MCF 10A (cell line): ENCODE data around the gene RNASE12. TPM values are rescaled to one million over a fixed set of nuclear protein-coding genes. Genes with fewer than 3 reads are reported as not detected.
"Not testable (repeated sequence)": the region's sequence is repeated elsewhere in the genome, so short reads cannot be mapped to it uniquely, and the experiment has no call there.

Experiments used
- BruUV-seq: library from RNA; stranded (reverse); fragments of 400-500 nt; replicated peaks from 2 replicates; lab custom pipeline; 2021; lab: Mats Ljungman, UMichigan
- CTCF ChIA-PET: fragments of 300-600 bp; sonication (Branson Sonifier 250); formaldehyde crosslinking; extraction: SDS; loops from one replicate; lab custom pipeline; 2021; ENCODE audit warnings: antibody characterized with exemption, inconsistent platforms; lab: Yijun Ruan, JAX
- POLR2A ChIA-PET: fragments of 300-600, 350-650 bp; sonication (Branson Sonifier 250); formaldehyde crosslinking; extraction: SDS; loops from one replicate; lab custom pipeline; 2020; ENCODE audit warnings: antibody characterized with exemption, inconsistent platforms; lab: Yijun Ruan, JAX
- DNase-seq: peaks from one replicate; pipeline ENCODE4 v3.0.0-alpha.2; 2018; ENCODE audit not compliant: unreplicated experiment
- H3K27ac Mint-ChIP-seq: one replicate; pipeline ENCODE4 v1.8.0; 2022; ENCODE audit warnings: mild to moderate bottlenecking, low read depth, mixed read lengths; ENCODE audit not compliant: unreplicated experiment
- H3K27me3 Mint-ChIP-seq: one replicate; pipeline ENCODE4 v1.8.0; 2022; ENCODE audit warnings: mixed read lengths; ENCODE audit not compliant: insufficient read depth, unreplicated experiment
- H3K36me3 Mint-ChIP-seq: one replicate; pipeline ENCODE4 v1.8.0; 2022; ENCODE audit warnings: mild to moderate bottlenecking, moderate library complexity, mixed read lengths; ENCODE audit not compliant: insufficient read depth, unreplicated experiment
- H3K4me1 Mint-ChIP-seq: one replicate; pipeline ENCODE4 v1.8.0; 2022; ENCODE audit warnings: mixed read lengths; ENCODE audit not compliant: insufficient read depth, unreplicated experiment
- H3K4me3 Mint-ChIP-seq: one replicate; pipeline ENCODE4 v1.8.0; 2022; ENCODE audit warnings: mild to moderate bottlenecking, moderate library complexity, mixed read lengths; ENCODE audit not compliant: unreplicated experiment
- H3K9me3 Mint-ChIP-seq: one replicate; pipeline ENCODE4 v1.8.0; 2022; ENCODE audit warnings: mixed read lengths; ENCODE audit not compliant: unreplicated experiment
- intact Hi-C: fragments of 100-400 bp; cut with micrococcal nuclease; formaldehyde crosslinking; loops from 2 replicates; pipeline ENCODE4 v1.14.1; 2022
- total RNA-seq: library from RNA; stranded (reverse); gene quantifications from 2 replicates; pipeline ENCODE4 v1.2.3, GENCODE V29; 2022
- TF ChIP-seq, protein P1 (sequence below): fragments of 200-600 bp; IDR thresholded peaks from one replicate; pipeline ENCODE4 v1.8.0; 2022; ENCODE audit warnings: antibody characterized with exemption, mild to moderate bottlenecking; ENCODE audit not compliant: unreplicated experiment

Gene RNASE12
- total RNA-seq, 1 experiment from 2014 or later, result not detected

DNA sequence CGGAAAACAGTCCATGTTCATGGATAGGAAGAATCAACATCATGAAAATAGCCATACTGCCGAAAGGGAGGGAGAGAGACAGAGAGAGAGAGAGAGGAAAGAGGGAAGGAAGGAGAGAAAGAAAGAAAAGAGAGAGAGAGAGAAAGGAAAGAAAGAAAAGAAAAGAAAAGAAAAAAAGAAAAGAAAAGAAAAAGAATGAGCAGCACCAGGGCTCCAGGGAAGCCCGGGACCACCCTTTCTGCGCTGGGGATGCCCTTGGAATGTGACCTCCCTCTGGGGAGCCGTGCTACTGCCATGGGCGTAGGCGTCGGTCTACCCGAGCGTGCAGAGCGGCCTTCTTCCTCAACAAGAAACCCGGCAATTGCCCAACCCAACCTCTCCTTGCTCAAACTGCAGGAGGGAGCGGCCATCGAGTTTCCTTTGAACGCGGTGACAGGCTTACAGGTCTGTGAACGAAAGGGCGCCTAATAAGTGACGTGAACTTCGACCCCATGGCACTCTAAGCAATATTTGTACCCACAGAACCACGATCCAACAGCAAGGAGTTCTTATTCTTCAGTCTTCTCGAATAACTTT lies 33.4 kb upstream of the RNASE12 start:
- Mint-ChIP-seq H3K27me3 (no peaks in the 10 kb centered on the region), H3K4me1 (peaks cover 42% of the 10 kb centered on the region), H3K27ac (peak overlapping the region; percentile 76), H3K36me3 (peaks cover 10% of the 10 kb centered on the region), H3K4me3 (peak overlapping the region; percentile 79), H3K9me3 (no peaks in the 10 kb centered on the region)
- ChIA-PET CTCF (interaction anchor here (0.6 to 1.4 kb wide), 2 partner anchors 14 to 66 kb away, joined by 3 to 6 read pairs; no protein-coding TSS in a partner anchor), POLR2A (interaction anchor here (4.3 kb wide), 1 partner anchor 56 kb away, joined by 21 read pairs; no protein-coding TSS in a partner anchor)
- TF ChIP-seq, protein P1, sequence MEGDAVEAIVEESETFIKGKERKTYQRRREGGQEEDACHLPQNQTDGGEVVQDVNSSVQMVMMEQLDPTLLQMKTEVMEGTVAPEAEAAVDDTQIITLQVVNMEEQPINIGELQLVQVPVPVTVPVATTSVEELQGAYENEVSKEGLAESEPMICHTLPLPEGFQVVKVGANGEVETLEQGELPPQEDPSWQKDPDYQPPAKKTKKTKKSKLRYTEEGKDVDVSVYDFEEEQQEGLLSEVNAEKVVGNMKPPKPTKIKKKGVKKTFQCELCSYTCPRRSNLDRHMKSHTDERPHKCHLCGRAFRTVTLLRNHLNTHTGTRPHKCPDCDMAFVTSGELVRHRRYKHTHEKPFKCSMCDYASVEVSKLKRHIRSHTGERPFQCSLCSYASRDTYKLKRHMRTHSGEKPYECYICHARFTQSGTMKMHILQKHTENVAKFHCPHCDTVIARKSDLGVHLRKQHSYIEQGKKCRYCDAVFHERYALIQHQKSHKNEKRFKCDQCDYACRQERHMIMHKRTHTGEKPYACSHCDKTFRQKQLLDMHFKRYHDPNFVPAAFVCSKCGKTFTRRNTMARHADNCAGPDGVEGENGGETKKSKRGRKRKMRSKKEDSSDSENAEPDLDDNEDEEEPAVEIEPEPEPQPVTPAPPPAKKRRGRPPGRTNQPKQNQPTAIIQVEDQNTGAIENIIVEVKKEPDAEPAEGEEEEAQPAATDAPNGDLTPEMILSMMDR, result no peak
- intact Hi-C loops, result loop anchor here (1.0 kb wide), 2 partner anchors 11 to 57 kb away; no protein-coding TSS in a partner anchor
- TSS peak; percentile 72 for BruUV-seq
- DNase-seq, result peak; percentile 87

DNA sequence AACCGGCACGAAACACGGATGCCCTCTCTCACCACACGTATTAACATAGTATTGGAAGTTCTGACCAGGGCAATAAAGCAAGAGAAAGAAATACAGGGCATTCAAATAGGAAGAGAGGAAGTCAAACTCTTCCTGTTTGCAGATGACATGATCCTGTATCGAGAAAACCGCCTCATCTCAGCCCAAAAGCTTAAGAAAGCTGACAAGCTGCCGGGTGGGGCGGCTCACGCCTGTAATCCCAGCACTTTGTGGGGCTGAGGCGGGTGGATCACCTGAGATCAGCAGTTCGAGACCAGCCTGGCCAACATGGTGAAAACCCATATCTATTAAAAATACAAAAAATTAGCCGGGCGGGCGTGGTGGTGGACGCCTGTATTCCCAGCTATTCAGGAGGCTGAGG lies 32.6 kb upstream of the RNASE12 start:
- peak overlapping the region; percentile 76 for H3K27ac Mint-ChIP-seq
- H3K4me3 Mint-ChIP-seq, result no peak overlapping the region
- peaks cover 10% of the 10 kb centered on the region for H3K36me3 Mint-ChIP-seq
- no peaks in the 10 kb centered on the region for H3K27me3 Mint-ChIP-seq
- TF ChIP-seq, protein P1, result no peak
- intact Hi-C loops, result no loop called here
- peaks cover 42% of the 10 kb centered on the region for H3K4me1 Mint-ChIP-seq
- ChIA-PET POLR2A (interaction anchor here (2.1 to 4.3 kb wide), 2 partner anchors 10 to 57 kb away, joined by 6 to 21 read pairs; no protein-coding TSS in a partner anchor), CTCF (interaction anchor here (0.6 to 1.4 kb wide), 4 partner anchors 9 to 67 kb away, joined by 3 to 9 read pairs (median 6); no protein-coding TSS in a partner anchor)
- no peak for DNase-seq
- no TSS peak for BruUV-seq
- no peaks in the 10 kb centered on the region for H3K9me3 Mint-ChIP-seq

DNA sequence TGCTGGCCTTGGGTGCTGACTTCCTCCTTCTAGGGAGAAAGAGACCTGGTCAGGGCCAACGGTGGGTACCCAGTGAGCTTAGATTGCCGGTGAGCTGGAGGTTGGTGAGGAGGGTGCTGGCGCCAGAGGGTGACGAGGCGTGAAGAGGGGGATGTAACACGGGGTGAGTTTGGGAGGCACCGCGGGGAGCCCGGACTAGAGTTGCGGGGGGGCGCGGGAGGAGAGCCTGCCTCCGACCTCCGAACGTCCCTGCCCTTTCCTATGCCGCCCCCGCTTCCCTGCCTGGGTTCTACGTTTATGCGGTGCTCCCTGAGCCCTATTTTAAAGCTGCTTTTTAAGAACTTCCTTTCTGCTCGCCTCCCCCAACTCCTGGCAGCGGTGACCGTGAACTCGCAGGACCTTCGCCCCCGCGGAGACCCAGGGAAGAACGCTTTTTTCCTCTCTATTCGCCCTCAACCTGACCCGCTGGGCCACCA lies 31.7 kb upstream of the RNASE12 start:
- POLR2A ChIA-PET, result interaction anchor here (2.1 to 4.3 kb wide), 3 partner anchors 9 to 61 kb away, joined by 6 to 21 read pairs (median 15); partner anchors contain the start of gene RNASE4
- TF ChIP-seq, protein P1, result no peak
- no peaks in the 10 kb centered on the region for H3K27me3 Mint-ChIP-seq

DNA sequence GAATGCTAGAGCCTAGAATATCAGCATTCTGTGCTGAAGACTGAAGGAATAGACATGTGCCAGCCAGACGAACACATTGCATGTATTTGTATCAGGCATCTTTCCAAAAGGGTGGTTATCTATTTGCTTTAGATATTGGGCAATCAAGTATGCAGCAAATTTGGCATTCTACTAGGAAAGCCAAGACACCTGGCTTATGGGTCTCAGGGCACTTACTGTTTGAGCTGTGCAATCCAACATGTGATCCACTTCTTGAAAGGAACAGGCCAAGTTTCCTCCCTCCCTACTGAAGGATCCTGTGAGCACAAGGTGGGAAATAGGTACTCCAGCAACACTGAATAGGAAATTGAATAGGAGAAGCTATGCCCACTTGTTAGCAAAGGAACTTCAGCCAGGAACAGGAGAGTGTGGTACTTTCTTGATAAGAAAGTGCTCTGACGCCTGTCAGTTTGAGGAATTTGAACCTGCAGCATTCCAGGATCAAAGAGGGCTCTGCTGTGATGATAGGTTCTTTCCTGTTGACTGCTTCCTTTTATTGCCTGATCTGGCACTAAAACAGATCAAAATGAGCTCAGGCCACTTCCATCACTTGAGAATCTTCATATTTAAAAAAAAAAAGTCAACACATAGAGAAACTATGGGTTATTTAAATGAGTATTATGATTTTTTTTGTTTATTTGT lies 29.8 kb upstream of the RNASE12 start:
- H3K27ac Mint-ChIP-seq, result no peak overlapping the region
- no peaks in the 10 kb centered on the region for H3K27me3 Mint-ChIP-seq
- TF ChIP-seq, protein P1, result no peak
- intact Hi-C loops, result no loop called here
- H3K9me3 Mint-ChIP-seq, result no peaks in the 10 kb centered on the region
- H3K4me3 Mint-ChIP-seq, result no peak overlapping the region
- peak; percentile 17 for DNase-seq
- peaks cover 10% of the 10 kb centered on the region for H3K36me3 Mint-ChIP-seq
- H3K4me1 Mint-ChIP-seq, result peaks cover 21% of the 10 kb centered on the region
- CTCF ChIA-PET, result interaction anchor here (0.7 to 2.1 kb wide), 6 partner anchors 8 to 84 kb away, joined by 3 to 11 read pairs (median 6); no protein-coding TSS in a partner anchor
- BruUV-seq, result no TSS peak
- POLR2A ChIA-PET, result interaction anchor here (0.7 to 4.3 kb wide), 6 partner anchors 9 to 166 kb away, joined by 3 to 21 read pairs (median 4); partner anchors contain the start of genes APEX1, OSGEP and RNASE4

More for the DNA sequence above, 31.7 kb upstream of the RNASE12 start:
- Mint-ChIP-seq H3K9me3 (no peaks in the 10 kb centered on the region), H3K36me3 (peaks cover 10% of the 10 kb centered on the region), H3K4me3 (no peak overlapping the region), H3K4me1 (peaks cover 34% of the 10 kb centered on the region), H3K27ac (no peak overlapping the region)
- intact Hi-C loops, result no loop called here
- no peak for DNase-seq
- BruUV-seq, result no TSS peak
- CTCF ChIA-PET, result interaction anchor here (0.6 to 1.9 kb wide), 5 partner anchors 8 to 392 kb away, joined by 3 to 10 read pairs (median 6); no protein-coding TSS in a partner anchor

DNA sequence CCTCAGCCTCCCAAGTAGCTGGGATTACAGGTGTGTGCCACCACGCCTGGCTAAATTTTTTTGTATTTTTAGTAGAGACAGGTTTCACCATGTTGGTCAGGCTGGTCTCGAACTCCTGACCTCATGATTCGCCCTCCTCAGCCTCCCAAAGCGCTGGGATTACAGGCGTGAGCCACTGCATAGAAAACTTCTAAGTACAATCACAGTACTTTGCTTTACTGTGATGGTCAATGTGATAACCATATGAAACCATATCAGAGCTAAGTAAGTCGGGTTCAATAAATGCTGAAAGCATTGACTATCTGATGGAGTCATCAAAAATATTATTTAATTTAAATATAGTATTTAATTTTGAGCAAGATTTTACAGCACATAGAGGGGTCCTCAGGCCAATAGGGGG lies 28.5 kb upstream of the RNASE12 start:
- H3K27me3 Mint-ChIP-seq, BruUV-seq, intact Hi-C loops, H3K4me3 Mint-ChIP-seq, H3K9me3 Mint-ChIP-seq, DNase-seq, H3K36me3 Mint-ChIP-seq, H3K27ac Mint-ChIP-seq: not testable (repeated sequence)
- peaks cover 12% of the 10 kb centered on the region for H3K4me1 Mint-ChIP-seq
- ChIA-PET POLR2A (interaction anchor here (0.6 to 1.7 kb wide), 4 partner anchors 12 to 354 kb away, joined by 3 to 4 read pairs (median 4); partner anchors contain the start of gene PIP4P1), CTCF (interaction anchor here (0.9 kb wide), 2 partner anchors 9 to 14 kb away, joined by 4 read pairs; no protein-coding TSS in a partner anchor)
